GM12878 (cell line): Measurements from ENCODE around the gene CTIF. TPM values are rescaled to one million over a fixed set of nuclear protein-coding genes. Genes with fewer than 3 reads are reported as not detected.

Experiments used
- ATAC-seq: fragments of 200-7000 bp; cut with Tn5 transposase; 3 replicates; pipeline ENCODE4 v1.9.1; 2020; ENCODE audit warnings: mild to moderate bottlenecking, moderate library complexity
- BruUV-seq: library from RNA; stranded (reverse); fragments of 400-500 nt; replicated peaks from 2 replicates; lab custom pipeline; 2021; lab: Mats Ljungman, UMichigan
- CTCF ChIA-PET: fragments of 300-600 bp; sonication (Branson Sonifier 250); formaldehyde crosslinking; extraction: SDS; loops from one replicate; lab custom pipeline; 2021; ENCODE audit warnings: inconsistent platforms; lab: Yijun Ruan, JAX
- POLR2A ChIA-PET: fragments of 350-600 bp; formaldehyde crosslinking; extraction: SDS; loops from one replicate; lab custom pipeline; 2021; ENCODE audit warnings: inconsistent platforms; lab: Charles Lee
- RAD21 ChIA-PET: fragments of 300-600 bp; sonication (Branson Sonifier 250); formaldehyde crosslinking; loops from one replicate; lab custom pipeline; 2023; ENCODE audit warnings: antibody characterized with exemption; ENCODE audit not compliant: unreplicated experiment; lab: Charles Lee
- SMC1A ChIA-PET: fragments of 300-600 bp; sonication (Branson Sonifier 250); formaldehyde crosslinking; loops from one replicate; lab custom pipeline; 2023; ENCODE audit not compliant: unreplicated experiment, uncharacterized antibody; lab: Charles Lee
- DNase-seq: peaks from one replicate; pipeline ENCODE4 v3.0.0-alpha.2; 2011; ENCODE audit warnings: low read depth, low spot score
- FAIRE-seq: peaks from 3 replicates; lab custom pipeline; 2011; peaks lifted over from hg19 to GRCh38; lab: Jason Lieb, UNC
- H2AFZ ChIP-seq: 2 replicates; pipeline ENCODE4 v1.6.0; 2011; ENCODE audit warnings: low read depth, low read length, control low read depth; ENCODE audit not compliant: control insufficient read depth
- H3K27ac ChIP-seq: 2 replicates; pipeline ENCODE4 v1.5.1; 2011; ENCODE audit warnings: control low read depth; ENCODE audit not compliant: control insufficient read depth, insufficient read depth
- H3K27me3 ChIP-seq, 2 experiments: replicated peaks in 1 of 2; 2 replicates each; pipeline versions ENCODE4 v1.6.0 to v1.6.1; 2011; ENCODE audit warnings: low read length in 1 of 2; ENCODE audit not compliant: control insufficient read depth in 2 of 2, insufficient read depth in 2 of 2
- H3K36me3 ChIP-seq, 2 experiments: 2 replicates each; pipeline ENCODE4 v1.5.1; 2011; ENCODE audit warnings: low read length in 1 of 2; ENCODE audit not compliant: control insufficient read depth in 2 of 2, insufficient read depth in 2 of 2
- H3K4me1 ChIP-seq: 2 replicates; pipeline ENCODE4 v1.6.1; 2011; ENCODE audit warnings: mild to moderate bottlenecking, low read length, moderate library complexity, mixed read lengths; ENCODE audit not compliant: control insufficient read depth, insufficient read depth
- H3K4me2 ChIP-seq: 2 replicates; pipeline ENCODE4 v1.6.0; 2011; ENCODE audit warnings: control low read depth; ENCODE audit not compliant: control insufficient read depth, insufficient read depth
- H3K4me3 ChIP-seq: fragments of 200-600 bp; sonication (generic); 2 replicates; pipeline ENCODE4 v1.5.1; 2016
- H3K79me2 ChIP-seq: 2 replicates; pipeline ENCODE4 v1.6.0; 2011; ENCODE audit warnings: low read length; ENCODE audit not compliant: control insufficient read depth, insufficient read depth
- H3K9ac ChIP-seq: 2 replicates; pipeline ENCODE4 v1.8.0; 2011; ENCODE audit warnings: low read length, control low read depth, mixed read lengths; ENCODE audit not compliant: control insufficient read depth, insufficient read depth
- H3K9me3 ChIP-seq: replicated peaks from 3 replicates; pipeline ENCODE4 v1.5.1; 2011; ENCODE audit warnings: mild to moderate bottlenecking, low read length; ENCODE audit not compliant: control insufficient read depth, insufficient read depth
- H4K20me1 ChIP-seq: 2 replicates; pipeline ENCODE4 v1.6.0; 2011; ENCODE audit not compliant: control insufficient read depth, insufficient read depth
- CEBPZ ChIP-seq: fragments of 150-350 bp; IDR thresholded peaks from 2 replicates; pipeline ENCODE4 v1.6.1; 2016; ENCODE audit warnings: low read depth, low read length
- ELK1 ChIP-seq: IDR thresholded peaks from 2 replicates; pipeline ENCODE4 v1.6.1; 2012; ENCODE audit warnings: low read depth, low read length, improper control_type of control experiment
- JUND ChIP-seq: IDR thresholded peaks from 2 replicates; pipeline ENCODE4 v1.6.1; 2012; ENCODE audit warnings: low read depth, mild to moderate bottlenecking, low read length, improper control_type of control experiment, moderate library complexity
- MXI1 ChIP-seq: fragments of 150-350 bp; IDR thresholded peaks from 2 replicates; pipeline ENCODE4 v1.6.1; 2011; ENCODE audit warnings: low read depth, mild to moderate bottlenecking, inconsistent platforms, low read length, improper control_type of control experiment
- MYC ChIP-seq: IDR thresholded peaks from 2 replicates; pipeline ENCODE4 v1.6.1; 2011; ENCODE audit warnings: mild to moderate bottlenecking, low read length, moderate library complexity, inconsistent platforms; ENCODE audit not compliant: insufficient read depth, insufficient replicate concordance, insufficient read length, severe bottlenecking
- PAX5 ChIP-seq: IDR thresholded peaks from 2 replicates; pipeline ENCODE4 v1.6.1; 2011; ENCODE audit warnings: low read depth, low read length, borderline replicate concordance
- PBX3 ChIP-seq: IDR thresholded peaks from 2 replicates; pipeline ENCODE4 v1.6.1; 2011; ENCODE audit warnings: mild to moderate bottlenecking, low read depth, low read length, moderate library complexity; ENCODE audit not compliant: insufficient replicate concordance
- PML ChIP-seq: IDR thresholded peaks from 2 replicates; pipeline ENCODE4 v1.6.1; 2012; ENCODE audit warnings: low read length, inconsistent platforms
- POLR2AphosphoS5 ChIP-seq: IDR thresholded peaks from 2 replicates; pipeline ENCODE4 v1.6.1; 2011; ENCODE audit warnings: mild to moderate bottlenecking, low read length, inconsistent platforms
- SP1 ChIP-seq: IDR thresholded peaks from one replicate; pipeline ENCODE4 v1.6.1; 2011; ENCODE audit warnings: low read depth, low read length
- SUZ12 ChIP-seq: fragments of 200-600 bp; sonication (generic); IDR thresholded peaks from one replicate; pipeline ENCODE4 v1.6.1; 2018; ENCODE audit warnings: antibody characterized with exemption, mild to moderate bottlenecking; ENCODE audit not compliant: unreplicated experiment
- ZNF24 ChIP-seq: fragments of 450-650 bp; IDR thresholded peaks from 2 replicates; pipeline ENCODE4 v1.6.1; 2017; ENCODE audit warnings: antibody characterized with exemption, mild to moderate bottlenecking
- ZNF592 ChIP-seq: fragments of 450-650 bp; IDR thresholded peaks from 2 replicates; pipeline ENCODE4 v1.6.1; 2017; ENCODE audit warnings: mild to moderate bottlenecking, moderate library complexity
- ZSCAN29 ChIP-seq: fragments of 450-650 bp; IDR thresholded peaks from 2 replicates; pipeline ENCODE4 v1.6.1; 2017; ENCODE audit warnings: mild to moderate bottlenecking, moderate library complexity
- WGBS: methylation state at CpG from one replicate; pipeline ENCODE4 v1.1.6; 2016; ENCODE audit warnings: low lambda C conversion rate; ENCODE audit not compliant: insufficient replicate concordance, insufficient coverage; ENCODE audit errors: missing lambda C conversion rate; 5-methylcytosine and 5-hydroxymethylcytosine counted together
- in situ Hi-C: fragments of 300-500 bp; cut with MboI; formaldehyde crosslinking; loops from 9 replicates; pipeline ENCODE4 v1.14.3; 2018; ENCODE audit warnings: mixed read lengths
- intact Hi-C: fragments of 100-400 bp; cut with micrococcal nuclease; formaldehyde crosslinking; loops from one replicate; pipeline ENCODE4 v1.14.2; 2022; ENCODE audit not compliant: unreplicated experiment
- polyA plus RNA-seq, 11 experiments: library from polyadenylated mRNA; depleted of rRNA in 4 of 11; unstranded in 6 of 11; stranded (reverse) in 5 of 11; fragments of >200 nt; fragmentation: Nextera tagmentation in 4 of 11; fragmentation: Illumina TruSeq in 1 of 11; extraction: Ambion mirVana in 4 of 11; extraction: Trizol in 1 of 11; gene quantifications; 1 replicate in 1 of 11; 2 replicates in 10 of 11; pipeline versions ENCODE4 v1.2.1 to v1.2.3, GENCODE V29; 2011 to 2016; ENCODE audit warnings: inconsistent platforms in 2 of 11, missing spikeins in 2 of 11, low read depth in 1 of 11
- total RNA-seq, 4 experiments: library from RNA; depleted of rRNA in 3 of 4; stranded (reverse); fragments of >200 nt in 3 of 4; fragmentation: Illumina TruSeq in 1 of 4; extraction: Trizol in 1 of 4; gene quantifications; 2 replicates each; pipeline versions ENCODE4 v1.2.1 to v1.2.3, GENCODE V29; 2013 to 2021

CTIF gene
- total and polyA plus RNA-seq, 10 of the 15 experiments (the other 5 are each of a cell fraction or from before 2014, with no cell fraction given), result 0.06 to 11.6 (median 2.5) TPM

- in situ Hi-C loops (loop anchor here (5.0 kb wide), 1 partner anchor 190 kb away; no protein-coding TSS in a partner anchor), intact Hi-C loops (no loop called here)
- Histone ChIP-seq H3K79me2 (no peaks in the 10 kb centered on the region), H3K4me3 (no peak overlapping the region), H3K4me1 (no peaks in the 10 kb centered on the region), H3K9me3 (no peaks in the 10 kb centered on the region), H4K20me1 (no peaks in the 10 kb centered on the region), H3K27me3 (no peaks in the 10 kb centered on the region; a peak in 1 of 4 replicates), H3K27ac (no peak overlapping the region), H3K4me2 (no peak overlapping the region), H3K9ac (no peak overlapping the region), H3K36me3 (no peaks in the 10 kb centered on the region; a peak in 1 of 4 replicates), H2AFZ (no peak overlapping the region)
- 19% methylated on average over 9 of the region's 9 CpGs for WGBS
- no TSS peak for BruUV-seq
- FAIRE-seq, result no peak
- ChIA-PET CTCF (interaction anchor here (1.0 kb wide), 1 partner anchor 185 kb away, joined by 3 read pairs; no protein-coding TSS in a partner anchor), RAD21 (no interaction called here), SMC1A (no interaction called here), POLR2A (no interaction called here)
- DNase-seq, result no peak
- no peak for ATAC-seq
- TF ChIP-seq JUND (no peak), SUZ12 (no peak), ZNF24 (no peak), POLR2AphosphoS5 (no peak), MXI1 (no peak), SP1 (no peak), ZNF592 (no peak), ELK1 (no peak), PBX3 (no peak), CEBPZ (no peak), MYC (no peak), ZSCAN29 (no peak), PML (no peak), PAX5 (no peak)
Measured at GRCh38 chr18:48662011-48662661, 123.3 kb downstream of the CTIF start.
